Uterus (tissue), 2 donors: ENCODE results near the gene ATP7A.

Source experiments
- CTCF ChIP-seq, 4 experiments: fragments of 200-600 bp in 2 of 4; fragments of 450-650 bp in 2 of 4; sonication (generic) in 2 of 4; IDR thresholded peaks; one replicate each; pipeline ENCODE4 v1.5.1; 2016 to 2019; ENCODE audit warnings: antibody characterized with exemption in 4 of 4, mild to moderate bottlenecking in 2 of 4, moderate library complexity in 1 of 4
- POLR2A ChIP-seq, 2 donors: fragments of 450-650 bp; IDR thresholded peaks; one replicate each; pipeline ENCODE4 v1.6.1; 2016; ENCODE audit warnings: antibody characterized with exemption in 2 of 2, mild to moderate bottlenecking in 1 of 2, moderate library complexity in 1 of 2

GRCh38 chrX:77917294-77917933 lies 6.9 kb downstream of the ATP7A start:
- no peak for TF ChIP-seq CTCF (IDR thresholded peaks at IDR 0.05)
- no peak for TF ChIP-seq POLR2A (IDR thresholded peaks at IDR 0.05)
